Right lobe of liver (tissue), 6 donors: ENCODE data around the gene BPIFB6. TPM values are rescaled to one million over a fixed set of nuclear protein-coding genes. Genes with fewer than 3 reads are reported as not detected.

Experiments
- ATAC-seq, 4 donors: fragments of 200-7000 bp; cut with Tn5 transposase; one replicate each; pipeline ENCODE4 v1.9.1; 2020; ENCODE audit warnings: mild to moderate bottlenecking in 4 of 4, moderate library complexity in 4 of 4
- DNase-seq, 3 donors: peaks; one replicate each; pipeline ENCODE4 v3.0.0-alpha.2; 2020
- H3K27ac ChIP-seq, 3 donors: fragments of 200-600 bp; one replicate each; pipeline ENCODE4 v1.8.0; 2022
- H3K27me3 ChIP-seq, 2 donors: fragments of 200-600 bp; one replicate each; pipeline ENCODE4 v1.8.0; 2022
- H3K36me3 ChIP-seq, 4 donors: fragments of 200-600 bp; sonication (generic) in 1 of 4; one replicate each; pipeline versions ENCODE4 v1.5.1 to v1.8.0; 2017 to 2022; ENCODE audit warnings: control low read depth in 1 of 4
- H3K4me1 ChIP-seq, 4 donors: fragments of 200-600 bp; sonication (generic) in 1 of 4; one replicate each; pipeline versions ENCODE4 v1.5.1 to v1.8.0; 2017 to 2022; ENCODE audit warnings: control low read depth in 1 of 4
- H3K4me3 ChIP-seq, 3 donors: fragments of 200-600 bp; one replicate each; pipeline ENCODE4 v1.8.0; 2022
- H3K9me3 ChIP-seq, 4 donors: fragments of 200-600 bp; sonication (generic) in 1 of 4; one replicate each; pipeline versions ENCODE4 v1.5.1 to v1.8.0; 2017 to 2022; ENCODE audit warnings: control low read depth in 1 of 4
- POLR2A ChIP-seq: fragments of 450-650 bp; IDR thresholded peaks from one replicate; pipeline ENCODE4 v1.6.1; 2017; ENCODE audit warnings: antibody characterized with exemption, mild to moderate bottlenecking
- WGBS: methylation state at CpG from one replicate; pipeline ENCODE4 v1.1.6; 2018; ENCODE audit warnings: low coverage, low lambda C conversion rate; ENCODE audit not compliant: insufficient coverage; ENCODE audit errors: missing lambda C conversion rate; 5-methylcytosine and 5-hydroxymethylcytosine counted together
- intact Hi-C, 2 donors: fragments of 100-400 bp; cut with DNase I; formaldehyde crosslinking; loops; one replicate each; pipeline versions ENCODE4 v1.11.2 to v1.14.1; 2022
- total RNA-seq, 6 experiments: library from RNA; depleted of rRNA in 2 of 6; stranded (reverse); fragments of >200 nt in 2 of 6; fragmentation: NEBNext Ultra II Directional in 3 of 6; extraction: Animal tissue kit (Norgen Biotek cat#: 25700) in 3 of 6; gene quantifications; one replicate each; pipeline versions ENCODE4 v1.1.0 to v1.2.4, GENCODE V29; 2016 to 2023
- TF ChIP-seq, protein P1 (sequence below), 4 donors: fragments of 200-600 bp in 3 of 4; fragments of 450-650 bp in 1 of 4; IDR thresholded peaks; one replicate each; pipeline versions ENCODE4 v1.5.1 to v1.8.0; 2016 to 2022; ENCODE audit warnings: antibody characterized with exemption in 4 of 4, mild to moderate bottlenecking in 2 of 4
- donor health status: DM: no; HTN: yes; CAD: no.
- donor health status: DM: no; HTN: no; CAD: no.
- donor health status: DM: no; HTN: no; CAD: no.
- donor health status: DM: no; HTN: yes; CAD: no.
- donor health status: DM: no; HTN: yes; CAD: no.

BPIFB6 gene
- total RNA-seq, 6 experiments from 2014 or later: not detected

DNA sequence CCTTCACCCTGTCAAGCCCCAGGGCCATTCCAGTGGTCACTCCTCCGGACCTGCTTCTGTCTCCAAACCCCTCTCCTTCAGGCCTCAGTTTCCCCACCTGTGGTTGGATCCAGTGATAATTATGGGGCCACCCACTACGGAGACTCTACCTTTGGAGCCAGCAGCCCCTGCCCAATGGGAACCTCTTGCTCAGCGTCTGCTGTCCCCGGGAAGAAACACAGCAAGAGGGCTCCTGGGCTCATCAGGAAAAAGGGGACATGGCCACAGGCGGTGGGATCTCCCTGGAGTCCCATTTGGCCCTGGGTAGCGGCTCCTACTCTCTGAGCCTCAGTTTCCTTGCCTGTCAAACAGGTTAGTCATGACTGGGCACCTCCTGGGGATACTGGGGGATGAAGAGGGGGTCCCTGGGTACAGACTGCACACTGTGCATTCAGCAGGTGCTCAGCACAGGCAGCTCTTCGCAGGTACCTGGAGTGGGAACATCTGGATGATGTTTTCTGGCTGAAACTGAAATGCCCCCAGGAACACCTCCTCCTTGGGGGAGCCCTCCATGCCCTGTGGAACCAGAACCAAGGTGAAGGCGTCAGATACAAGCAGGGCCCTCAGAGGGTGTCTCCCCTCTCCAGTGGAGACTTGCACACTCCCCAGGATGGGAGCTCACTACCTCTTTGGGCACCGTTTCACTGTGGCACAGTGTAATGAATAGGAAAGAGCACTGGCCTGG is 46.7 kb upstream of the BPIFB6 start:
- ATAC-seq (no peak), DNase-seq (no peak)
- TF ChIP-seq, protein P1, sequence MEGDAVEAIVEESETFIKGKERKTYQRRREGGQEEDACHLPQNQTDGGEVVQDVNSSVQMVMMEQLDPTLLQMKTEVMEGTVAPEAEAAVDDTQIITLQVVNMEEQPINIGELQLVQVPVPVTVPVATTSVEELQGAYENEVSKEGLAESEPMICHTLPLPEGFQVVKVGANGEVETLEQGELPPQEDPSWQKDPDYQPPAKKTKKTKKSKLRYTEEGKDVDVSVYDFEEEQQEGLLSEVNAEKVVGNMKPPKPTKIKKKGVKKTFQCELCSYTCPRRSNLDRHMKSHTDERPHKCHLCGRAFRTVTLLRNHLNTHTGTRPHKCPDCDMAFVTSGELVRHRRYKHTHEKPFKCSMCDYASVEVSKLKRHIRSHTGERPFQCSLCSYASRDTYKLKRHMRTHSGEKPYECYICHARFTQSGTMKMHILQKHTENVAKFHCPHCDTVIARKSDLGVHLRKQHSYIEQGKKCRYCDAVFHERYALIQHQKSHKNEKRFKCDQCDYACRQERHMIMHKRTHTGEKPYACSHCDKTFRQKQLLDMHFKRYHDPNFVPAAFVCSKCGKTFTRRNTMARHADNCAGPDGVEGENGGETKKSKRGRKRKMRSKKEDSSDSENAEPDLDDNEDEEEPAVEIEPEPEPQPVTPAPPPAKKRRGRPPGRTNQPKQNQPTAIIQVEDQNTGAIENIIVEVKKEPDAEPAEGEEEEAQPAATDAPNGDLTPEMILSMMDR (IDR thresholded peaks at IDR 0.05): no peak
- no peak for TF ChIP-seq POLR2A
- no peaks in the 10 kb centered on the region for H3K4me1 ChIP-seq
- H3K36me3 ChIP-seq: no peaks in the 10 kb centered on the region
- no peaks in the 10 kb centered on the region for H3K9me3 ChIP-seq
- intact Hi-C loops: no loop called here
- no peaks in the 10 kb centered on the region for H3K27me3 ChIP-seq
- no peak overlapping the region for H3K4me3 ChIP-seq
- no peak overlapping the region for H3K27ac ChIP-seq
- WGBS: 73% methylated on average over 7 of the region's 9 CpGs

DNA sequence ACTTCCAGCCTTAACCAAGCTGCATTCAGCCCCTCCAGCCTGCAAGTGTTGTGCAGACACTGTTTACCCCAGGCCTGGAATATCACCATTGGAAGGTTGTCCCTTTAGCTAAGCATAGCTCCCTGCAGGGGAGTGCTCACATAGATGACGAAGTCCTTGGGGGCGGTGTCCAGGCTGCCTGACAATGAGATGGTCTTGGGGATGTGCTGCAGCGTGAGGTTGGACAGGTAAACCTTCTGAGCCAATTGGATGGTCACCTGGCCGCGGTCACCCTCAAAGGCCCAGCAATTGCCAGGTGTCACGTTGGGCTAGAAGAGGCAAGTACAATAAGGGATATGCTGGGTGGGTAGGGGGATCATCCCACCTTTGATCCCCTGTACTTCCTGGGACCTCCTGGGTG is 45.9 kb upstream of the BPIFB6 start:
- Histone ChIP-seq H3K4me1 (no peaks in the 10 kb centered on the region), H3K36me3 (no peaks in the 10 kb centered on the region), H3K9me3 (no peaks in the 10 kb centered on the region), H3K4me3 (no peak overlapping the region), H3K27me3 (no peaks in the 10 kb centered on the region), H3K27ac (no peak overlapping the region)
- intact Hi-C loops: no loop called here
- no peak for DNase-seq
- no CpG with 5 or more reads among the region's 6 CpGs for WGBS
- no peak for ATAC-seq
- no peak for TF ChIP-seq POLR2A
- TF ChIP-seq, protein P1 (IDR thresholded peaks at IDR 0.05): no peak

DNA sequence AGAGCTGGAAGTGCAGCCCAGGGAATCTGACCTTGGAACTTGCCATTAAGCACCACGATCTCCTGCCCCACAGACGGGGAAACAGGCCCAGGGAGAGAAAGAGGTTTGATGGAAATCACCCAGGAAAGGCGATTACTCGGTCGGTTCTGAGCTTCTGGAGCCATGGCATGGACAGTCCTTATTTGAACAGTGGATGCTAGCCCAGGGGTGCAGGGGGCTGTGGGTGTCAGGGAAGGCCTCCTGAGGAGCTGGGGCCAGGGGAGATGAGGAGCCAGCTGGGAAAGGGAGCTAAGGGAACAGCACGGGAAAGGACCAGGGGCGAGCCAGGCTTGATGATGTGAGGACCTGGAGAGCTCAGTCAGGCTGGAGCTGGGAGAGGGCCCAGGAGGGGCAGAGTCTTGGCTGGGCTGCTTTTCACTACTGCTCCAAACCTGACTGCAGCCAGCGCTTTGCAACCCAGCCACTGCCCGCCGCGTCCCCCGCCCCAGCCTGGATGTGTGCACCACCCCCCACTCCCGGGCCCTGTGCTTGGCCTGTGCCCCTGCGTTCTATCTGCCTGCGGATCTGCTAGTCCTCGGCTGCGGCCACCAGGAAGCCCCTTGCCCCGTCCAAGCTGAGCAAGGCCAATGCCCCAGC is 45.0 kb upstream of the BPIFB6 start:
- intact Hi-C loops: no loop called here
- no peak for ATAC-seq
- no peak for DNase-seq
- WGBS: 71% methylated on average over 5 of the region's 18 CpGs
- Histone ChIP-seq H3K9me3 (no peaks in the 10 kb centered on the region), H3K27ac (no peak overlapping the region), H3K27me3 (no peaks in the 10 kb centered on the region), H3K4me1 (no peaks in the 10 kb centered on the region), H3K36me3 (no peaks in the 10 kb centered on the region), H3K4me3 (no peak overlapping the region)
- TF ChIP-seq POLR2A: no peak
- TF ChIP-seq, protein P1 (IDR thresholded peaks at IDR 0.05): no peak

DNA sequence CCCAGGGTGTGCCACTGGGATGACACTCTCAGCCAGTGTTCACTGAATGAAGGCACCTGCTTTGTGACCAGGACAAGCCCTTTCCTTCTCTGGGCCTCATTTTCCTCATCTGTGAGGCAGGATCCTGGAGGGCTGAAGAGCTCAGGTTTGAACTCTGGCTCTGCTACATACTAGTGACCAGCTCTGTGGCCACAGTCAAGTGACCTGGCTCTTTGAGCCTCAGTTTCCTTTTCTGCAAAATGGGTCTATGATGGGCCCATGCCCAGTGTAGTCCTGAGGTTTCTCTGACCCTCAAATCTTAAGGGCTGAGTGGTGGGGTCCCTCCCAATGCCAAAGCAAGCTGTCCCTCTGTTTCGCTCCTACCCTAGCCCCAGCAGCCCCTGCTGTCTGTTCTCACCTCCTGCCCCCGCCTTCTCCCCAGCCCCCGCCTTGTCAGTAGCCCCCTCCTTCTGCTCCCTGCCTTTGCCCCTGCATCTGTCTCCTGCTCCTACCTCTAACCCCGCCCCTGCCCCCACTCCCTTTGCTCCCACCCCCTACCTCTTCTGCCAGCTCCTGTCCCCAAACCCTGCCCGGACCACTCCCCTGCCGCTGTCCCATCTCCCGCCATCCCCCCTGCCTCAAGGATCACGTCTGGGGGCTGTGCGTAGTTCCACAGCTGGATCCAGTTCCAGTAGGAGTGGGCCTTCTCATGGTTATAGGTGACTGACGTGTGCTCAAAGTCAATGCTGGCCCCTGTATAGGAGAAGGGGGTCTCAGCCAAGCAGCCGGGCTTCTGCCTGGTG is 44.2 kb upstream of the BPIFB6 start:
- no peak overlapping the region for H3K4me3 ChIP-seq
- no peaks in the 10 kb centered on the region for H3K9me3 ChIP-seq
- no peak overlapping the region for H3K27ac ChIP-seq
- H3K36me3 ChIP-seq: no peaks in the 10 kb centered on the region
- no peaks in the 10 kb centered on the region for H3K4me1 ChIP-seq
- H3K27me3 ChIP-seq: no peaks in the 10 kb centered on the region
- intact Hi-C loops: no loop called here
- ATAC-seq (no peak), DNase-seq (no peak)
- TF ChIP-seq, protein P1 (IDR thresholded peaks at IDR 0.05): no peak
- no peak for TF ChIP-seq POLR2A
- 74% methylated on average over 8 of the region's 11 CpGs for WGBS
